Activated naive CD8-positive, alpha-beta T cell treated with anti-CD3 and anti-CD28 coated beads for 36 hours (primary cell): ENCODE results near the gene PDE3B. TPM values are rescaled to one million over a fixed set of nuclear protein-coding genes. Genes with fewer than 3 reads are reported as not detected.

ENCODE experiments used
- DNase-seq: peaks from one replicate; pipeline ENCODE4 v3.0.0; 2021
- H3K27ac Mint-ChIP-seq: one replicate; pipeline ENCODE4 v1.8.0; 2022; ENCODE audit warnings: mild to moderate bottlenecking, moderate library complexity, mixed read lengths
- H3K27me3 Mint-ChIP-seq: one replicate; pipeline ENCODE4 v1.8.0; 2022; ENCODE audit warnings: mild to moderate bottlenecking, mixed read lengths
- H3K36me3 Mint-ChIP-seq: one replicate; pipeline ENCODE4 v1.8.0; 2021; ENCODE audit warnings: mild to moderate bottlenecking, mixed read lengths
- H3K4me1 Mint-ChIP-seq: one replicate; pipeline ENCODE4 v1.8.0; 2021; ENCODE audit warnings: mixed read lengths
- H3K4me3 Mint-ChIP-seq: one replicate; pipeline ENCODE4 v1.8.0; 2022; ENCODE audit warnings: mild to moderate bottlenecking, moderate library complexity, mixed read lengths
- H3K9me3 Mint-ChIP-seq: one replicate; pipeline ENCODE4 v1.8.0; 2022; ENCODE audit warnings: mixed read lengths
- total RNA-seq, 2 experiments: library from RNA; stranded (reverse); gene quantifications; one replicate each; pipeline ENCODE4 v1.2.3, GENCODE V29; 2021

Gene PDE3B
- total RNA-seq, 2 experiments from 2014 or later = 44.4 to 46.5 TPM

DNA sequence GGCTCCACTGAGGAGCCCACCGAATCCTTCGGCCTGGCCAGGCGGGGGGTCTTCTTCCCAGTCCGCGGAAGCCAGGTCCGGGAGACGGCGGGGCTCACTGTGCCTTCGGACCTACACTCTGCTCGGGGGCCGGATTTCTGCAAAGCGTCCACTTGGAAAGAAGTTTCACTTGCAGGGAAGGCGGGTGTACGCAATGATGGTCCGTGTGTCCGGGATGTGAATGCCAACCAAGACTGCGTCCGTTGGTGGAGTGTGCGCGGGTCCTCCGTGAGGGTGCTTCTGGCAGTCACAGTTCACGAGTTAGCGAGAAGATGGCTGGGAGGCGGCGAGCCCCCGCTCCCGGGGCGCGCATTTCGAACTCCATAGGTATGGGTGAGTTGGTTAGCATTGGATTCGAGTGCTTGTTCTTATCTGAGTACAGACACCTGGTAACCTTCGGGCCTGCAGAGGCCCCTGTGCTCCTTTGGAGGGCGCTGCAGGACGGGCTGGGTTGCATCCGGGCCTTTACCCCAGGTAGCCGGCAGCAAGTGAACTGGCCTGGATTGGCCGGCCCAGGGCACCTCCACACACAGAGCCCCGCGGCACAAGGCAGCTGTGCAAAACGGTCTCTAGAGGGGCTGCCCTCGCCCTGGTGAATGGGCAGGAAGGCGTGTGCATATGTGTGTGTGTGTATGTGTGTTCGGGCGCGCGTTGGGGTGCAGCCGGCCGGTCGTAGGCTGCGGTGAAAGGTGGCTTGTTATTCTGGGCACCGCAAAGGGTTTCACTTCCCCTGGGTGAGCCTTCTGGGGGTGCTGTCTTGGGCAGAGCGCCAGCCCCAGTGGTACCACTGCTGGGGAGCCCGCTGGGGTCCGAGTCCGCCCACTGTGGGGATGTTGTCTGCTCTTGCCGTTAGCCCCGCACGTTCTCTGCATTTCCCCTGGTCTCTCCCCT, 261.8 kb downstream of the PDE3B start:
- DNase-seq = peak; percentile 75
- peak overlapping the region; percentile 79 for H3K27ac Mint-ChIP-seq
- H3K27me3 Mint-ChIP-seq = no peaks in the 10 kb centered on the region
- no peaks in the 10 kb centered on the region for H3K9me3 Mint-ChIP-seq
- H3K4me1 Mint-ChIP-seq = peaks cover 49% of the 10 kb centered on the region
- H3K4me3 Mint-ChIP-seq = peak overlapping the region; percentile 88
- no peaks in the 10 kb centered on the region for H3K36me3 Mint-ChIP-seq

DNA sequence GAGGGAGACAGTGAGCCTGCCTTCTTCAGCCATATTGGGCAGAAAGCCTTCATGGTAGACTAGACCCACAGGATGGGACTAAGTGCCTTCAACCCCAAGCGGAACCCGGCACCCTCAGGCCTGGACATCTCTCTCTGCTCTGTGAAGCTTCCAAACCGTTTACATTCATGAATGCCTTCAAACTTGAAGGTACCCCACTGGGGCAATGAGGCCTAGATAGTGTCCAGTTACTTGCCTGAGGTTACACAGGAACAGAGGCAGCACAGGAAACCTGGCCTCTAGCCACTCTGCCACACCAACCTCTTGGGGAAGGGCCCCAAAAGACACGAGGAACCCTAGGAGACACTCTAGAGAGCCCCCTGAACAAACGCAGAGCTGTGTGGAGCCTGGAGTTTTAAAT, 263.0 kb downstream of the PDE3B start:
- Mint-ChIP-seq H3K27ac (no peak overlapping the region), H3K27me3 (no peaks in the 10 kb centered on the region)

DNA sequence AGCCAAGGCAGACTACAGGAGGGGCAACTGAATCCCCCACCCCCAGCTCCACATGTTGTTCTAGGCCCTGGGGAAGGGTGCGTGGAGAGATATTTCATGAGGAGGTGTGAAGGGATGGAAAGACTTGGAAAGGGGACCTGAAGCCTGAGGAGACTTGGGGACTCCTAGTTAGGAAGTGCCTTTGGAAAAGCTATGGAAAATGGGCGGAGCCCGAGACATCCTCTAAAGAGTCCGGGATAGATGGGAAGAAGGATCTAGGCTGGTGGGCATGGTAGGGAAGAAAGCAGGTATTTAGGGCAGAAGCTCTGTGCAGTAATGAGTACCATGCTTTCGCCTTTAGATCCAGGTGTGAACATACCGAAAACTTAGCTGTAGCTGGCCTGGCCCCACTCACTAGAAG, 263.4 kb downstream of the PDE3B start:
- Mint-ChIP-seq H3K9me3 (no peaks in the 10 kb centered on the region), H3K4me1 (peaks cover 49% of the 10 kb centered on the region), H3K4me3 (no peak overlapping the region), H3K36me3 (no peaks in the 10 kb centered on the region), H3K27ac (no peak overlapping the region), H3K27me3 (no peaks in the 10 kb centered on the region)
- DNase-seq = no peak

More for the DNA sequence above, 263.0 kb downstream of the PDE3B start:
- Mint-ChIP-seq H3K36me3 (no peaks in the 10 kb centered on the region), H3K4me1 (peaks cover 49% of the 10 kb centered on the region), H3K4me3 (peak overlapping the region; percentile 88), H3K9me3 (no peaks in the 10 kb centered on the region)
- DNase-seq = no peak

DNA sequence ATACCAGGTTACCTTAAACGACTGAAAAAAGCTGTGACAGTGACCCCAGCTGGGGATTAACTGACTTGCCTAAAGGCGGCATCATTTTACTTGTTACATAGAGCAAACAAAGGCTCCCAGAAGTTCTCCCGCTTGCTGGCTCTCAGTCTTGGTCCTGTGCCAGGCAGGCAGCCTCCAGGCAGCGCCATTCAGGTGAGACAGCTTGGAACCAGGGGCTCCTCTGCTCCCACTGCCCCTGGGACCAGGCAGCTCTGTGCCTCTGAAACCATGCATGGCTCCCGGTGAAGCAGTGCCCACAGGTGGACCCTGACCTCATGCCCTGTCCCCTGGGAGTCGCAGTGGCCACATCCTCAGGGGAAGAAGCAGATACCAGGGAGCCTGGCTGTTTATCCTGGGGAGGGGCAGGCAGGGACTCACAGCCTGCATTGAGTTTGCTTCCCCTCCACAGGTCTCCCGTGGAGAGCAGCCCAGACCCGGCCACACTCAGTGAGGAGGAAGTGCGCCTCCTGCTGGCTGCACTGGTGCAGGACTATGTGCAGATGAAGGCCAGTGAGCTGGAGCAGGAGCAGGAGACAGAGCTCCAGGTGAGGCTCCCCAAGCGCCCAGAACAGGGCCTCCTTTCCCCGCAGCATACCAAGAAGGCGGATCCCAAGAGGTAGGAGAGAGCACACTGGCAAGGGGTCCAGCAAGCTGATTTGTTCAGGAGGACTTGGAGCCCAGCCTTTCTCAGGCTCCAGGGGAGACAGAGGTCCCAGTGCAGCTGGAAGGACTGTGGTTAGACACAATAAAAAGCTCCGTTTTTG, 264.0 kb downstream of the PDE3B start:
- no peaks in the 10 kb centered on the region for H3K27me3 Mint-ChIP-seq
- H3K27ac Mint-ChIP-seq = no peak overlapping the region
- H3K9me3 Mint-ChIP-seq = no peaks in the 10 kb centered on the region
- H3K4me1 Mint-ChIP-seq = peaks cover 48% of the 10 kb centered on the region
- no peaks in the 10 kb centered on the region for H3K36me3 Mint-ChIP-seq
- H3K4me3 Mint-ChIP-seq = no peak overlapping the region
- peak; percentile 80 for DNase-seq

DNA sequence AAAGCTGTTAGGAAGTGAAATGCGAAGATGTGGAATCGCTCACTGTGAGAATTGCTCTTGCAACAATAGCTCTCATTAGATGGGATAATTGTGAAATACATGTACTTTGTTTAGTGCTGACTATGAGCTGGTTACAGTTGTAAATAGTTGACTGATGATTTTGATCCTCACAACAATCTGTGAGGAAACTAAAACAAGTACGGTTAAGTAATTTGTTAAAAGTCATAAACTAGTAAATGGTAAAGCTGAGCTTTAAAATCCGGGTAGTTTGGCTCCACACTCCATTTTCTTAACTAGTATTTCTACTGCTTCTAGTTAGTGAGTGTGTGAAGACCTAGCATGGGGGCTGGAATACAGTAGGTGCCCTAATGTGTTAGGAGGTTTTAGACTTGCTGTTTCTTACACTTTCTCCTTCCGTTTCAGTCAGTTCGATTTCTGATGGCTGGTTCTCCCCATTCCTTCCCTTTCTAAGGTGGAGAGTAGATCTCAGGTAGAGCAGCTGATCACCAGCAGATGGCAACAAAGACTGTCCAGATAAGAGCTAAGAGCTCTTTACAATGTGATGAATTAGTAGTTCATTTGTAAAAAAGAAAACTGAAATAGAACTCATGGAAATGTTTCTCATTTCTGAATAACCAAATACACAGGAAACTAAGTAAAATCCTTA, 264.7 kb downstream of the PDE3B start:
- no peaks in the 10 kb centered on the region for H3K36me3 Mint-ChIP-seq
- peaks cover 46% of the 10 kb centered on the region for H3K4me1 Mint-ChIP-seq
- DNase-seq = no peak
- no peaks in the 10 kb centered on the region for H3K27me3 Mint-ChIP-seq
- no peaks in the 10 kb centered on the region for H3K9me3 Mint-ChIP-seq
- H3K4me3 Mint-ChIP-seq = no peak overlapping the region
- no peak overlapping the region for H3K27ac Mint-ChIP-seq

DNA sequence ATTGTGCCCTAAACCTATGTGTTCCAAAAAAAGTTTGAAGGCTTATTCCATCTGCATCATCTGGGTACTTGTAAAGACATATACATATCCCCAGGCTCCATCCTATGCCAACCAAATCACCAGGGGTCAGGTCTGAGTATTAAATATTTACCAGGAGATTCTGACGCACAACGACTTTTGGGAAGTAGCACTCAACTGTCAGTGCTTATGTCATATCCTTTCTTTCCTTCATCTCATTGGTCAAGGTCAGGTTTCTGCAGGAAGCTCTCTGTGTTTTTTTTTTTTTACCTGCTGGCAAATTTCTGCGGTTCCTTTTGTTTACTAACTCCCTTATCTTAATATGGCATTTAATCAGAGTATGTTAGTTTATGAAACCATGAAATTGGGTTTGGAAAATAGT, 270.9 kb downstream of the PDE3B start:
- H3K36me3 Mint-ChIP-seq = peaks cover 10% of the 10 kb centered on the region
- H3K27ac Mint-ChIP-seq = no peak overlapping the region
- no peaks in the 10 kb centered on the region for H3K27me3 Mint-ChIP-seq
- DNase-seq = no peak
- no peak overlapping the region for H3K4me3 Mint-ChIP-seq
- peaks cover 5% of the 10 kb centered on the region for H3K9me3 Mint-ChIP-seq
- H3K4me1 Mint-ChIP-seq = no peaks in the 10 kb centered on the region

DNA sequence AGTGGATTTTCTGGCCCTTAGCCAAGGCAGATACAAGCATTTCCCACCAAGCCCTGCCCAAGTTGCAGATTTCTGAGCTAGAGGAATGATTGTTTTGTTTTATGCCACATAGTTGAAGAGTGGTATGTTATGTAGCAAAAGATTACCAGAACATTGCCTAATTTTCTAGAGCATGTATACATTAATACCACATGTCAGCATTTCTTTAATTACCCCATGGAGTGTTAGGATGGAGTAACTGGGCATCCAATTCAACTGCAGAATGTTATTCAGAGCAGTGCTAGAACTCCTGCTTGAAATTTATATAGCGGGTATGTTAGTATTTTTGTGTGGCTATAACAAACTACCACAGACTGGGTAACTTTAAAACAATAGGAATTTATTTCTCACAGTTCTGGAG, 272.8 kb downstream of the PDE3B start:
- Mint-ChIP-seq H3K27me3 (no peaks in the 10 kb centered on the region), H3K9me3 (peaks cover 5% of the 10 kb centered on the region), H3K4me1 (no peaks in the 10 kb centered on the region)

More for the DNA sequence above, 272.8 kb downstream of the PDE3B start:
- Mint-ChIP-seq H3K36me3 (peaks cover 10% of the 10 kb centered on the region), H3K27ac (no peak overlapping the region), H3K4me3 (no peak overlapping the region)
- DNase-seq = no peak

Other genes starting within 250 kb of the PDE3B start
- gene COPB1, start 144.0 kb upstream of the PDE3B start, total RNA-seq = 100 to 1,000 TPM in 1 of 2 experiments, 10 to 100 TPM in 1; 99.6 to 100 TPM
- 100 to 1,000 TPM; 355 to 367 TPM for gene PSMA1, start 123.4 kb upstream of the PDE3B start, total RNA-seq
- 10 to 100 TPM in 1 of 2 experiments, 1 to 10 TPM in 1; 9.9 to 10.0 TPM for gene CYP2R1, start 248.4 kb downstream of the PDE3B start, total RNA-seq